Karpas-422 (cell line): ENCODE measurements around the gene TMEM131L. TPM values are rescaled to one million over a fixed set of nuclear protein-coding genes. Genes with fewer than 3 reads are reported as not detected.

ENCODE experiments used
- DNase-seq: peaks from one replicate; pipeline ENCODE4 v3.0.0-alpha.2; 2015
- H2AFZ ChIP-seq: fragments of 200-600 bp; sonication (generic); 2 replicates; pipeline ENCODE4 v1.6.1; 2014; ENCODE audit warnings: antibody characterized with exemption, low read length, mixed read lengths
- H3K27ac ChIP-seq: fragments of 200-600 bp; sonication (generic); 2 replicates; pipeline ENCODE4 v1.5.1; 2014; ENCODE audit warnings: mild to moderate bottlenecking, low read length, moderate library complexity
- H3K27me3 ChIP-seq: fragments of 200-600 bp; sonication (generic); 2 replicates; pipeline ENCODE4 v1.6.1; 2014; ENCODE audit warnings: low read length, mixed read lengths
- H3K36me3 ChIP-seq: fragments of 200-600 bp; sonication (generic); 2 replicates; pipeline ENCODE4 v1.6.1; 2014; ENCODE audit warnings: low read length, mixed read lengths; ENCODE audit not compliant: insufficient read depth
- H3K4me1 ChIP-seq: fragments of 200-600 bp; sonication (generic); 2 replicates; pipeline ENCODE4 v1.6.1; 2014; ENCODE audit warnings: mild to moderate bottlenecking, low read length, mixed read lengths
- H3K4me2 ChIP-seq: fragments of 200-600 bp; sonication (generic); 2 replicates; pipeline ENCODE4 v1.6.1; 2014; ENCODE audit warnings: low read length, low read depth, mild to moderate bottlenecking; ENCODE audit not compliant: poor library complexity, severe bottlenecking
- H3K4me3 ChIP-seq: fragments of 200-600 bp; sonication (generic); 2 replicates; pipeline ENCODE4 v1.5.1; 2014; ENCODE audit warnings: mild to moderate bottlenecking, antibody characterized with exemption, low read length, mixed read lengths
- H3K79me2 ChIP-seq: fragments of 200-600 bp; sonication (generic); 2 replicates; pipeline ENCODE4 v1.6.1; 2014; ENCODE audit warnings: mild to moderate bottlenecking, low read length, mixed read lengths
- H3K9ac ChIP-seq: fragments of 200-600 bp; sonication (generic); 2 replicates; pipeline ENCODE4 v1.6.0; 2014; ENCODE audit warnings: low read length
- H3K9me2 ChIP-seq: fragments of 200-600 bp; sonication (generic), shearing (Covaris generic); replicated peaks from 2 replicates; pipeline ENCODE4 v1.6.0; 2014; ENCODE audit warnings: mild to moderate bottlenecking, low read length, moderate library complexity; ENCODE audit not compliant: insufficient read depth
- H3K9me3 ChIP-seq: fragments of 300-700, 200-600 bp; sonication (generic); 2 replicates; pipeline ENCODE4 v1.6.1; 2014; ENCODE audit warnings: low read length, mixed read lengths
- H4K20me1 ChIP-seq: fragments of 200-600 bp; sonication (generic); 2 replicates; pipeline ENCODE4 v1.6.1; 2014; ENCODE audit warnings: mild to moderate bottlenecking, antibody characterized with exemption, low read length, low read depth; ENCODE audit not compliant: insufficient read depth
- total RNA-seq: library from RNA; depleted of rRNA; stranded (reverse); fragments of >200 nt; shearing (Covaris generic); gene quantifications from 2 replicates; pipeline ENCODE4 v1.2.3, GENCODE V29; 2014; ENCODE audit warnings: low replicate concordance

Gene TMEM131L
- total RNA-seq, 1 experiment from 2014 or later: 54.8 TPM

GRCh38 chr4:153530284-153530999 lies 64.3 kb downstream of the TMEM131L start:
- Histone ChIP-seq H3K27me3 (no peaks in the 10 kb centered on the region), H4K20me1 (peaks cover 44% of the 10 kb centered on the region), H3K4me2 (peak overlapping the region; percentile 57), H3K9me2 (no peaks in the 10 kb centered on the region), H2AFZ (no peak overlapping the region), H3K36me3 (no peaks in the 10 kb centered on the region), H3K9me3 (no peaks in the 10 kb centered on the region), H3K9ac (no peak overlapping the region), H3K27ac (no peak overlapping the region), H3K4me1 (peaks cover 61% of the 10 kb centered on the region), H3K79me2 (peaks cover 41% of the 10 kb centered on the region), H3K4me3 (no peak overlapping the region)
- DNase-seq: peak; percentile 59

GRCh38 chr4:153531000-153531358 lies 64.8 kb downstream of the TMEM131L start:
- Histone ChIP-seq H3K79me2 (peaks cover 41% of the 10 kb centered on the region), H3K36me3 (no peaks in the 10 kb centered on the region), H3K4me3 (no peak overlapping the region), H3K9me3 (no peaks in the 10 kb centered on the region), H3K9me2 (no peaks in the 10 kb centered on the region), H3K27ac (no peak overlapping the region), H3K9ac (no peak overlapping the region), H3K27me3 (no peaks in the 10 kb centered on the region), H2AFZ (no peak overlapping the region), H3K4me2 (peak overlapping the region; percentile 57), H4K20me1 (peaks cover 44% of the 10 kb centered on the region), H3K4me1 (peaks cover 66% of the 10 kb centered on the region)
- DNase-seq: no peak

GRCh38 chr4:153531976-153532626 lies 65.9 kb downstream of the TMEM131L start:
- no peak for DNase-seq
- H3K27me3 ChIP-seq: no peaks in the 10 kb centered on the region
- H3K4me3 ChIP-seq: no peak overlapping the region
- H3K36me3 ChIP-seq: no peaks in the 10 kb centered on the region
- H2AFZ ChIP-seq: no peak overlapping the region
- H3K4me2 ChIP-seq: no peak overlapping the region
- H3K4me1 ChIP-seq: peaks cover 69% of the 10 kb centered on the region
- H4K20me1 ChIP-seq: peaks cover 41% of the 10 kb centered on the region
- no peak overlapping the region for H3K27ac ChIP-seq
- no peaks in the 10 kb centered on the region for H3K9me2 ChIP-seq
- no peak overlapping the region for H3K9ac ChIP-seq
- H3K9me3 ChIP-seq: no peaks in the 10 kb centered on the region
- H3K79me2 ChIP-seq: peaks cover 41% of the 10 kb centered on the region

GRCh38 chr4:153532636-153533035 lies 66.5 kb downstream of the TMEM131L start:
- no peaks in the 10 kb centered on the region for H3K36me3 ChIP-seq
- no peak overlapping the region for H3K27ac ChIP-seq
- no peak for DNase-seq

GRCh38 chr4:153533387-153533786 lies 67.2 kb downstream of the TMEM131L start:
- H3K36me3 ChIP-seq: no peaks in the 10 kb centered on the region
- H3K27me3 ChIP-seq: no peaks in the 10 kb centered on the region
- H3K4me2 ChIP-seq: no peak overlapping the region
- no peak overlapping the region for H3K27ac ChIP-seq
- H3K9me3 ChIP-seq: no peaks in the 10 kb centered on the region
- DNase-seq: no peak
- peaks cover 42% of the 10 kb centered on the region for H3K79me2 ChIP-seq
- H4K20me1 ChIP-seq: peaks cover 35% of the 10 kb centered on the region
- H3K9ac ChIP-seq: no peak overlapping the region
- H2AFZ ChIP-seq: no peak overlapping the region
- no peak overlapping the region for H3K4me3 ChIP-seq
- H3K9me2 ChIP-seq: no peaks in the 10 kb centered on the region
- peaks cover 58% of the 10 kb centered on the region for H3K4me1 ChIP-seq

More at GRCh38 chr4:153532636-153533035, 66.5 kb downstream of the TMEM131L start:
- H3K9me2 ChIP-seq: no peaks in the 10 kb centered on the region
- peaks cover 38% of the 10 kb centered on the region for H4K20me1 ChIP-seq
- H3K4me1 ChIP-seq: peaks cover 65% of the 10 kb centered on the region
- H3K4me3 ChIP-seq: no peak overlapping the region
- no peaks in the 10 kb centered on the region for H3K9me3 ChIP-seq
- H2AFZ ChIP-seq: no peak overlapping the region
- no peak overlapping the region for H3K9ac ChIP-seq
- no peaks in the 10 kb centered on the region for H3K27me3 ChIP-seq
- no peak overlapping the region for H3K4me2 ChIP-seq
- H3K79me2 ChIP-seq: peaks cover 41% of the 10 kb centered on the region

GRCh38 chr4:153534792-153535629 lies 68.9 kb downstream of the TMEM131L start:
- DNase-seq: no peak
- peaks cover 38% of the 10 kb centered on the region for H3K79me2 ChIP-seq
- H3K4me3 ChIP-seq: no peak overlapping the region

GRCh38 chr4:153535772-153536513 lies 69.8 kb downstream of the TMEM131L start:
- Histone ChIP-seq H3K9ac (no peak overlapping the region), H4K20me1 (peaks cover 21% of the 10 kb centered on the region), H3K27me3 (no peaks in the 10 kb centered on the region), H3K4me3 (no peak overlapping the region), H3K27ac (no peak overlapping the region), H3K36me3 (no peaks in the 10 kb centered on the region), H3K4me2 (peak overlapping the region; percentile 4), H3K4me1 (peaks cover 32% of the 10 kb centered on the region), H3K79me2 (peaks cover 31% of the 10 kb centered on the region), H2AFZ (no peak overlapping the region), H3K9me3 (no peaks in the 10 kb centered on the region), H3K9me2 (no peaks in the 10 kb centered on the region)
- peak; percentile 72 for DNase-seq

More at GRCh38 chr4:153534792-153535629, 68.9 kb downstream of the TMEM131L start:
- no peak overlapping the region for H3K9ac ChIP-seq
- peaks cover 28% of the 10 kb centered on the region for H4K20me1 ChIP-seq
- H3K27me3 ChIP-seq: no peaks in the 10 kb centered on the region
- no peak overlapping the region for H2AFZ ChIP-seq
- H3K27ac ChIP-seq: no peak overlapping the region
- H3K36me3 ChIP-seq: no peaks in the 10 kb centered on the region
- no peaks in the 10 kb centered on the region for H3K9me3 ChIP-seq
- H3K4me1 ChIP-seq: peaks cover 41% of the 10 kb centered on the region
- no peak overlapping the region for H3K4me2 ChIP-seq
- no peaks in the 10 kb centered on the region for H3K9me2 ChIP-seq
